Uterus (tissue), 2 donors: ENCODE results near the gene DGKG.

Experiments
- POLR2A ChIP-seq, 2 donors: fragments of 450-650 bp; IDR thresholded peaks; one replicate each; pipeline ENCODE4 v1.6.1; 2016; ENCODE audit warnings: antibody characterized with exemption in 2 of 2, mild to moderate bottlenecking in 1 of 2, moderate library complexity in 1 of 2
- TF ChIP-seq, protein P1 (sequence below), 4 experiments: fragments of 200-600 bp in 2 of 4; fragments of 450-650 bp in 2 of 4; sonication (generic) in 2 of 4; IDR thresholded peaks; one replicate each; pipeline ENCODE4 v1.5.1; 2016 to 2019; ENCODE audit warnings: antibody characterized with exemption in 4 of 4, mild to moderate bottlenecking in 2 of 4, moderate library complexity in 1 of 4

DNA sequence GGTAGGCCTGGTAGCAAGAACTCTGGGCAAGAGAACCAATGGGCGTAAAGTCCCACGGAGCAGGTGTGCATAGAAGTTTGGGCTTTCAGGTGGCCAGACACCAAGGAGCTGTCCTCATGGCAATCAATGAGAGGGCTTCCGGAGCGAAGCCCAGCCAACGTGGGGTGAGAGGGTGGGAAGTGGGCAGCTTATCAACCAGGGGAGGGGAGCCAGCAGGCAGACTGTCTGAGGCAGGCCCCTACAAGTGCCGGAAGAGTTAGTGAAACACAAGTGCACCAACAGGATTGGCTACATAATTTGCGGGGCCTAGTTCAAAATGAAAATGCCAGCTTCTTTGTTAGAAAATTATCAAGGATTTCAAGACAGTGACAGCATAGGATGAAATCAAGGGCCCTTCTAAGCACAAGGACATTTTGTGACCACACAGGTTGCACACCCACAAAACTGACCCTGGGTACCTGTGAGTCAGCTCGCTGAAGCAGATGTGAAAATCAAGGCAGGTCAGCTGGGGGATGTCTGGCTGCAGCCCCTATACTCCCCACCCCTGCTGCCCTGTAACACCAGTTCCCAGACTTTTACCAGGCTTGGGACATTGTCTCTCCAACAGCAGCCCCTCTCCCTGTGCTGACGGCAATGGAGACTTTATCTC lies 151.1 kb downstream of the DGKG start:
- TF ChIP-seq, protein P1, sequence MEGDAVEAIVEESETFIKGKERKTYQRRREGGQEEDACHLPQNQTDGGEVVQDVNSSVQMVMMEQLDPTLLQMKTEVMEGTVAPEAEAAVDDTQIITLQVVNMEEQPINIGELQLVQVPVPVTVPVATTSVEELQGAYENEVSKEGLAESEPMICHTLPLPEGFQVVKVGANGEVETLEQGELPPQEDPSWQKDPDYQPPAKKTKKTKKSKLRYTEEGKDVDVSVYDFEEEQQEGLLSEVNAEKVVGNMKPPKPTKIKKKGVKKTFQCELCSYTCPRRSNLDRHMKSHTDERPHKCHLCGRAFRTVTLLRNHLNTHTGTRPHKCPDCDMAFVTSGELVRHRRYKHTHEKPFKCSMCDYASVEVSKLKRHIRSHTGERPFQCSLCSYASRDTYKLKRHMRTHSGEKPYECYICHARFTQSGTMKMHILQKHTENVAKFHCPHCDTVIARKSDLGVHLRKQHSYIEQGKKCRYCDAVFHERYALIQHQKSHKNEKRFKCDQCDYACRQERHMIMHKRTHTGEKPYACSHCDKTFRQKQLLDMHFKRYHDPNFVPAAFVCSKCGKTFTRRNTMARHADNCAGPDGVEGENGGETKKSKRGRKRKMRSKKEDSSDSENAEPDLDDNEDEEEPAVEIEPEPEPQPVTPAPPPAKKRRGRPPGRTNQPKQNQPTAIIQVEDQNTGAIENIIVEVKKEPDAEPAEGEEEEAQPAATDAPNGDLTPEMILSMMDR (IDR thresholded peaks at IDR 0.05) = no peak
- no peak for TF ChIP-seq POLR2A (IDR thresholded peaks at IDR 0.05)
